Ovary (tissue), 3 donors: ENCODE results near the gene CEP152.

Experiments
- CTCF ChIP-seq, 3 donors: fragments of 450-650 bp in 2 of 3; fragments of 200-600 bp in 1 of 3; IDR thresholded peaks; one replicate each; pipeline versions ENCODE4 v1.5.1 to v1.8.0; 2016 to 2022; ENCODE audit warnings: antibody characterized with exemption in 3 of 3, mild to moderate bottlenecking in 1 of 3
- EP300 ChIP-seq: sonication (generic); formaldehyde crosslinking; IDR thresholded peaks from one replicate; pipeline ENCODE4 v1.6.1; 2017; ENCODE audit warnings: antibody characterized with exemption
- POLR2A ChIP-seq: fragments of 450-650 bp; IDR thresholded peaks from one replicate; pipeline ENCODE4 v1.6.1; 2017; ENCODE audit warnings: antibody characterized with exemption, mild to moderate bottlenecking, moderate library complexity
- donor health status: DM: no; HTN: no; CAD: no.

GRCh38 chr15:48702569-48703236 is 108.2 kb downstream of the CEP152 start:
- TF ChIP-seq POLR2A (no peak), CTCF (IDR thresholded peaks at IDR 0.05) (no peak), EP300 (no peak)
